ENCODE data around the gene FAM81A.
"Not testable (repeated sequence)": the region's sequence is repeated elsewhere in the genome, so short reads cannot be mapped to it uniquely, and the experiment has no call there.

The FAM81A gene

GRCh38 chr15:59457103-59457502 is 19.1 kb downstream of the FAM81A start:
- Histone ChIP-seq H2BK12ac (ENCODE audit: low read length in 2 of 2) (no peak overlapping the region), H3K23ac (ENCODE audit: low read length in 2 of 2) (no peak overlapping the region), H3K4me2 (ENCODE audit: low read length, poor library complexity, severe bottlenecking) (no peak overlapping the region), H2AFZ (ENCODE audit: low read depth, low read length) (no peak overlapping the region), H3K4me3 (ENCODE audit: insufficient read depth in 1 of 2, low read depth in 1 of 2, low read length in 2 of 2) (no peak overlapping the region), H3K9ac (ENCODE audit: low read length) (no peak overlapping the region), H4K91ac (ENCODE audit: low read length) (no peak overlapping the region), H3K27me3 (ENCODE audit: control insufficient read depth in 1 of 2, insufficient read depth in 1 of 2, low read length in 2 of 2) (no peaks in the 10 kb centered on the region), H2BK15ac (ENCODE audit: low read depth, poor library complexity, severe bottlenecking) (no peak overlapping the region), H3K9me3 (ENCODE audit: control insufficient read depth, low read length) (peaks cover 3% of the 10 kb centered on the region), H2AK5ac (ENCODE audit: low read length, severe bottlenecking) (no peak overlapping the region), H3K79me1 (replicated peaks; ENCODE audit: low read length, poor library complexity, severe bottlenecking) (no peaks in the 10 kb centered on the region), H3K14ac (ENCODE audit: low read length in 2 of 2) (no peak overlapping the region), H4K8ac (ENCODE audit: low read length) (no peak overlapping the region), H3K27ac (ENCODE audit: low read length, poor library complexity, severe bottlenecking) (no peak overlapping the region), H3K4me1 (ENCODE audit: control insufficient read depth, insufficient read depth, low read depth, low read length) (no peaks in the 10 kb centered on the region), H2BK120ac (ENCODE audit: low read depth, low read length) (no peak overlapping the region), H3K36me3 (ENCODE audit: control insufficient read depth in 1 of 2, insufficient read depth in 2 of 2, low read depth in 1 of 2, low read length in 2 of 2) (no peaks in the 10 kb centered on the region), H2BK5ac (ENCODE audit: low read depth, low read length, poor library complexity, severe bottlenecking) (no peak overlapping the region), H3K4ac (ENCODE audit: low read depth in 1 of 2, low read length in 2 of 2) (no peak overlapping the region), H3K18ac (ENCODE audit: low read depth in 1 of 2, low read length in 2 of 2) (no peak overlapping the region)
- DNase-seq: no peak
- no CpG with 5 or more reads among the region's 3 CpGs for WGBS

- Histone ChIP-seq H3K4me1 (ENCODE audit: control insufficient read depth, insufficient read depth, low read depth, low read length) (no peaks in the 10 kb centered on the region), H2BK15ac (ENCODE audit: low read depth, poor library complexity, severe bottlenecking) (no peak overlapping the region), H4K8ac (ENCODE audit: low read length) (no peak overlapping the region), H3K27ac (ENCODE audit: low read length, poor library complexity, severe bottlenecking) (no peak overlapping the region), H2BK12ac (ENCODE audit: low read length in 2 of 2) (no peak overlapping the region), H3K27me3 (ENCODE audit: control insufficient read depth in 1 of 2, insufficient read depth in 1 of 2, low read length in 2 of 2) (no peaks in the 10 kb centered on the region), H2BK5ac (ENCODE audit: low read depth, low read length, poor library complexity, severe bottlenecking) (no peak overlapping the region), H2BK120ac (ENCODE audit: low read depth, low read length) (no peak overlapping the region), H3K18ac (ENCODE audit: low read depth in 1 of 2, low read length in 2 of 2) (no peak overlapping the region), H3K4me3 (ENCODE audit: insufficient read depth in 1 of 2, low read depth in 1 of 2, low read length in 2 of 2) (no peak overlapping the region), H3K23ac (ENCODE audit: low read length in 2 of 2) (no peak overlapping the region), H2AFZ (ENCODE audit: low read depth, low read length) (no peak overlapping the region), H3K9me3 (ENCODE audit: control insufficient read depth, low read length) (peaks cover 6% of the 10 kb centered on the region), H3K9ac (ENCODE audit: low read length) (no peak overlapping the region), H3K4me2 (ENCODE audit: low read length, poor library complexity, severe bottlenecking) (no peak overlapping the region), H3K14ac (ENCODE audit: low read length in 2 of 2) (no peak overlapping the region), H2AK5ac (ENCODE audit: low read length, severe bottlenecking) (no peak overlapping the region), H3K36me3 (ENCODE audit: control insufficient read depth in 1 of 2, insufficient read depth in 2 of 2, low read depth in 1 of 2, low read length in 2 of 2) (no peaks in the 10 kb centered on the region), H3K4ac (ENCODE audit: low read depth in 1 of 2, low read length in 2 of 2) (no peak overlapping the region), H3K79me1 (replicated peaks; ENCODE audit: low read length, poor library complexity, severe bottlenecking) (no peaks in the 10 kb centered on the region), H4K91ac (ENCODE audit: low read length) (no peak overlapping the region)
- no CpG with 5 or more reads among the region's 1 CpG for WGBS
- DNase-seq: no peak
Observed at GRCh38 chr15:59461521-59461920, 23.5 kb downstream of the FAM81A start.

DNA sequence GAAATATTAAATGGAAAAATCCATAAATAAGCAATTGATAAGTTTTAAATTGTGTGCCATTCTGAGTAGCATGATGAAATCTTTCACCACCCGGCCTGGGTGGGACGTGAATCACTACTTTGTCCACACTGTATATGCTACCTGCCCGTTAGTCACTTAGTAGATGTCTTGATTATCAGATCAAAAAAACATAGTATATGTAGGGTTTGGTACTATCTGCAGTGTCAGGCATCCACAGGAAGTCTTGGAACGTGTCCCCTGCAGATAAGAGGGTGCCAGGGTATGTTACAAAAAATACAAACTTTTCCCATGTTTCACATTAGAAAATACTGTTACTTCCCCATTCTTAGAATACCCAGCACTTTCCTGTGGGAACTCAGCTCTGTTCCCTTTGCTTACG is 35.2 kb downstream of the FAM81A start:
- Histone ChIP-seq H3K36me3 (ENCODE audit: control insufficient read depth in 1 of 2, insufficient read depth in 2 of 2, low read depth in 1 of 2, low read length in 2 of 2) (no peaks in the 10 kb centered on the region), H2BK120ac (ENCODE audit: low read depth, low read length) (no peak overlapping the region), H4K8ac (ENCODE audit: low read length) (no peak overlapping the region), H3K9ac (ENCODE audit: low read length) (no peak overlapping the region), H3K27me3 (ENCODE audit: control insufficient read depth in 1 of 2, insufficient read depth in 1 of 2, low read length in 2 of 2) (no peaks in the 10 kb centered on the region), H2AFZ (ENCODE audit: low read depth, low read length) (no peak overlapping the region), H3K4me3 (ENCODE audit: insufficient read depth in 1 of 2, low read depth in 1 of 2, low read length in 2 of 2) (no peak overlapping the region), H3K23ac (ENCODE audit: low read length in 2 of 2) (no peak overlapping the region), H3K79me1 (replicated peaks; ENCODE audit: low read length, poor library complexity, severe bottlenecking) (no peaks in the 10 kb centered on the region), H2BK12ac (ENCODE audit: low read length in 2 of 2) (no peak overlapping the region), H2AK5ac (ENCODE audit: low read length, severe bottlenecking) (no peak overlapping the region), H4K91ac (ENCODE audit: low read length) (no peak overlapping the region), H2BK15ac (ENCODE audit: low read depth, poor library complexity, severe bottlenecking) (no peak overlapping the region), H3K9me3 (ENCODE audit: control insufficient read depth, low read length) (no peaks in the 10 kb centered on the region), H3K14ac (ENCODE audit: low read length in 2 of 2) (no peak overlapping the region), H3K27ac (ENCODE audit: low read length, poor library complexity, severe bottlenecking) (no peak overlapping the region), H3K4ac (ENCODE audit: low read depth in 1 of 2, low read length in 2 of 2) (no peak overlapping the region), H3K4me1 (ENCODE audit: control insufficient read depth, insufficient read depth, low read depth, low read length) (no peaks in the 10 kb centered on the region), H2BK5ac (ENCODE audit: low read depth, low read length, poor library complexity, severe bottlenecking) (no peak overlapping the region), H3K18ac (ENCODE audit: low read depth in 1 of 2, low read length in 2 of 2) (no peak overlapping the region), H3K4me2 (ENCODE audit: low read length, poor library complexity, severe bottlenecking) (no peak overlapping the region)
- no peak for DNase-seq
- WGBS: 86% methylated on average over 2 of the region's 5 CpGs

- not testable (repeated sequence) for H2BK12ac ChIP-seq (ENCODE audit: low read length in 2 of 2); H3K4me1 ChIP-seq (ENCODE audit: control insufficient read depth, insufficient read depth, low read depth, low read length); H3K9me3 ChIP-seq (ENCODE audit: control insufficient read depth, low read length); H3K14ac ChIP-seq (ENCODE audit: low read length in 2 of 2); H3K18ac ChIP-seq (ENCODE audit: low read depth in 1 of 2, low read length in 2 of 2); H2BK5ac ChIP-seq (ENCODE audit: low read depth, low read length, poor library complexity, severe bottlenecking); H2BK15ac ChIP-seq (ENCODE audit: low read depth, poor library complexity, severe bottlenecking); DNase-seq; H3K4me3 ChIP-seq (ENCODE audit: insufficient read depth in 1 of 2, low read depth in 1 of 2, low read length in 2 of 2); H3K27me3 ChIP-seq (ENCODE audit: control insufficient read depth in 1 of 2, insufficient read depth in 1 of 2, low read length in 2 of 2); H3K9ac ChIP-seq (ENCODE audit: low read length); H2AK5ac ChIP-seq (ENCODE audit: low read length, severe bottlenecking); H2AFZ ChIP-seq (ENCODE audit: low read depth, low read length); H3K27ac ChIP-seq (ENCODE audit: low read length, poor library complexity, severe bottlenecking); H4K8ac ChIP-seq (ENCODE audit: low read length); H3K23ac ChIP-seq (ENCODE audit: low read length in 2 of 2); H3K4ac ChIP-seq (ENCODE audit: low read depth in 1 of 2, low read length in 2 of 2); H3K4me2 ChIP-seq (ENCODE audit: low read length, poor library complexity, severe bottlenecking); H3K36me3 ChIP-seq (ENCODE audit: control insufficient read depth in 1 of 2, insufficient read depth in 2 of 2, low read depth in 1 of 2, low read length in 2 of 2); H2BK120ac ChIP-seq (ENCODE audit: low read depth, low read length); H3K79me1 ChIP-seq (replicated peaks; ENCODE audit: low read length, poor library complexity, severe bottlenecking); H4K91ac ChIP-seq (ENCODE audit: low read length)
- 87% methylated on average over 3 of the region's 5 CpGs for WGBS
Observed at GRCh38 chr15:59475161-59475560, 37.2 kb downstream of the FAM81A start.

All from mesenchymal stem cell (in vitro differentiated cells and primary cell).